Stimulated activated CD8-positive, alpha-beta memory T cell treated with anti-CD3 and anti-CD28 coated beads, Interleukin-2, amount 100 ng/mL, for 1 hour (primary cell): Measurements from ENCODE around the gene FOXO3.
"Not testable (repeated sequence)": the region's sequence is repeated elsewhere in the genome, so short reads cannot be mapped to it uniquely, and the experiment has no call there.

ENCODE experiments used
- DNase-seq, 2 donors: peaks; one replicate each; pipeline ENCODE4 v3.0.0-alpha.2; 2020; ENCODE audit warnings: low read depth in 2 of 2

FOXO3 gene

DNA sequence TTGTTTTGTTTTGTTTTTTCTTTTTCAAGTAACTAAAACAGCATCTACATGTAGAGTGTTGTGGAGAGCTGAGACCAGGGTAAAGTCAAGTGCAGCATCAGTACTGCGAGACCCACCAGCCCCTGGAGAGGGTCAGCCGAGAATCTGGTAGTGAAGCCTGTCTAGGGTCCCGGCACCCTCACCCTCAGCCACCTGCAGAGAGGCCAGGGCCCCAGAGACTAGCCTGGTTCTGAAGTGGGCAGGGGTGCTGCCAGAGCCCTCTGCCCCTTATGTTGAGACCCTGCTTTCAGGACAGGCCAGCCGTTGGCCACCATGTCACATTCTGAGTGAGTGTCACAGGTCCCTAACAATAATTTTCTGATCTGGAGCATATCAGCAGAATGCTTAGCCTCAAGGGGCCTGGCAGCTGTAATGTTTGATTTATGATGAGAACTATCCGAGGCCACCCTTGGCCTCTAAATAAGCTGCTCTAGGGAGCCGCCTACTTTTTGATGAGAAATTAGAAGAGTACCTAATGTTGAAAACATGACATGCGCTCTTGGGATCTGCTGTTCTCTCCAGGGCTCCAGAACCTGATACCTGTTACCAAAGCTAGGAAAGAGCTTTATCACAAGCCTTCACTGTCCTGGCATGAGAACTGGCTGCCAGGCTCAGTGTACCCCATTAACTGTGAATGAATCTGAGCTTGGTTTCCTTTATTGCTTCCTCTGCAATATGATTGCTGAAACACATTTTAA, 121.8 kb downstream of the FOXO3 start:
- DNase-seq: not testable (repeated sequence)

DNA sequence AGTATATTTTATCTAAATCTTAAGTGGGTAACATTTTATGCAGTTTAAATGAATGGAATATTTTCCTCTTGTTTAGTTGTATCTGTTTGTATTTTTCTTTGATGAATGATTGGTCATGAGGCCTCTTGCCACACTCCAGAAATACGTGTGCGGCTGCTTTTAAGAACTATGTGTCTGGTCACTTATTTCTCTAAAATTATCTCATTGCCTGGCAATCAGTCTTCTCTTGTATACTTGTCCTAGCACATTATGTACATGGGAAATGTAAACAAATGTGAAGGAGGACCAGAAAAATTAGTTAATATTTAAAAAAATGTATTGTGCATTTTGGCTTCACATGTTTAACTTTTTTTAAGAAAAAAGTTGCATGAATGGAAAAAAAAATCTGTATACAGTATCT, 123.3 kb downstream of the FOXO3 start:
- DNase-seq: not testable (repeated sequence)

DNA sequence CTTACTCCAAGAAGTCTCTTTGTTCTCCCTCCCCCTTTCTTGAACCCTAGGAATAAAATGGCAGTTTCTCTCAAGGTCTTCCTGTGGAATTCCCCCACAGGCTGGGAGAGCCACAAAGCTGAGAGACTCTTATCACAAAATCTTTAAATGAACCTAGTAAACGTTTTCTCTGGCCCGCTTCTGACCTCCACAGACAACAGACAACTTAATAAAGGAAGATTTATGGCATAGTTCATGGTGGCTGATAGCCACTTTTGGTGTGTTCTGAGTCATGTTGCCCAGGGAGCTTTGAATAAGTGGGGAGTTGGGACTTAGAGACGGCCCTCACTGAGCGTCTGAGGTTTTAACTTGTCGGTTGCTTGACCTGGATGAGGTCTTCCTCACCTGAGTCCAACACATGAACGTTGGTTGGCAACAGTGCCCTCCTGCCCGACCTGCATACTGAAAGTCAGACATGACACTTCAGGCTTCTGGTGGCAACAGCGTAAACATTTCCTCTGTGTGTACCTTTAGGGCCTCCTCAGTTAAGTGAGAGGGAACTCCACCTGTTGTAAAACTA, 124.1 kb downstream of the FOXO3 start:
- DNase-seq: no peak

DNA sequence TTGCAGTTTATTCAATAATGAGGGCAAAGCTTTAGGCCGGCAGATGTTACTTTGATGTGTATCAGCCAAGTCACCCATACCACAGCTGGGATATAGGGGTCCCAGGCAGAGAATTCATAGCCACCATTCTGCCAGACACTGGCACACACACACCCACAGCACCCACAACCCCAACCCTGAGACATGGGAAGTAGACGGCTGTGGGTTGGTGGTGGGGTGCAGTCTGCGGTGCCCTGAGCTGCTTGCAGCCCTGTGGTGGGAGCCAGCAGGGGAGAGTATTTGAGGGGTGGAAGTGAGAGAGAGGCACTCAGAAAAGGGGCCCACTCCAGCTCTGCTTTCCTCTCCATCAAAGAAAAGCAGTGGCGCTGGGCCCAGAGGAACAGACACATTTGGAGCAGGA, 125.3 kb downstream of the FOXO3 start:
- no peak for DNase-seq

DNA sequence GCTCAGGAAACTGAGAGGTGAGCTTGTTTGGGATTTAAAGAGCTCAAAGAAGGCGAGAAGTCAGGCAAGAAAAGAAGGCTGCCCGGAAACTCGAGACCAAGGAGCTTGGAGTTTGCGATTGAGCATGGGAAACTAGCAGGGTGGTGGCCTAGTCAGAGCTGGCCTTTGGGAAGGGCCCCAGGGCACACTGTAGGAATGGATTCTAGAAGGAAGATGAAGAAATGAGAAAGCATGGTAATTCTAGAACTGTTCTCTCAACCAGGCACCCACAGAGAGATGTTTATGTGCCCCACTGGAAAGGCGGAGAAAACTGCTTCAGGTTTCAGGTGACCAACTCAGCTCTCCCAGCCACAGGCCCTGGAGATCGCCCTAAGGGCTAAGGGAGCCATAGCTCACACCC, 126.2 kb downstream of the FOXO3 start:
- no peak for DNase-seq

DNA sequence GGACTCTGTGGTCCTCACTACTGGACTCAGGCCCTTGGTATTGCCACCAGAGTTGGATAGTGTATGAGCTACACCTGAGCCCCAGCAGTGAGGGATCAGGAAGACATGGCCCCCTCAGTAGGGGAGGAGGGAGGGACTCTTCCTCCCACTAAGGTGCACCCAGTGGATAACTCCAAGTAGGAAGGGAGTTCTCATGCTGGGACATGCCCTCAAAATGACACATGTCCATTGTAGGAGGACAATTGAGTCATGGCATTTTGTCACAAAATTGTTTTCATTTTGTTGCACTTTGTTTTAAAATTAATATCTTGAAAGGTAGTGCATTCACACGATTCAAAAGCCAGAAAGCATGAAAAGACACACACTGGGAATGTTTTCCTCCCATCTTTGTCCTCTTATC, 127.2 kb downstream of the FOXO3 start:
- no peak for DNase-seq

DNA sequence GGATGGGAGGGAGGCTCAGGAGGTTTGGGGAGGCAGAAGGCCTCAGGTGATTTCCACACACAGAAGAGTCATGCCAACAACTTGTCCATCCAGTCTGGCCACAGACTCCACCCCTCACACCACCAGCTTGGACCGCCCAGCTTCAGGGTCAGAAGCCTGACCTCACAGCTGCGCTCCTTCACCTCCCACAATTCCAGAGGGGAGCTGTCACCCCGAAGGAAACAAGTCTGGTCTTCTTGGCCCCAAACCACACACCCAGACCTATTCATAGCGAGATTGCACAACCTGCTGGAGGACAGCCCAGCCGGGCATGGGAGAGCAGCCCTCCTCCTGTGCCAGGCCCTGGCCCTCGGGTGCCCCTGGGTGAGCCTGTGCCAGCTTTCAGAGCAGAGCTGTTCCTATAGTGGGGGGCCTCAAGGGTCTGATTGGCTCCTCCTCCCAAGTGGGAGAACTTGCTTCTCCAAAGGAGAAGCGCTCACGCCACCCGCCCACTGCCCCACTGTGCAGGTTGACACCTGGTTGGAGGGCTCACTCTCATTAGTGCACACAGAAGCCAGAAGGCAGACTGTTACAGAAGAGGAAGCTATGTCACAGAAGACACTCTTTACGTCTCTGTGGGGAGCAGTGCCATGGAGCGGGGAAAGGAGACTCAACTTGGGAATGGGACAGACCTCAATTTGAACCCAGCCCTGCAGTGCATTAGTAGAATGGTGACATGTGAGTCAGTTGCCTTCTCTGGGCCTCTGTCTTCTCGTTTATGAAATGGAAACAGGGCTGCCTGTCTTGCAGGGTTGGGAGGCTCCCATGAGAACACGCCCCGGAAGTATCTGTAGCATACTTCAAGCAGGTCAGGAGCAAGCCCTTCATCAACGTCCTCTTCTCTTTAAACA, 128.8 kb downstream of the FOXO3 start:
- DNase-seq: no peak

DNA sequence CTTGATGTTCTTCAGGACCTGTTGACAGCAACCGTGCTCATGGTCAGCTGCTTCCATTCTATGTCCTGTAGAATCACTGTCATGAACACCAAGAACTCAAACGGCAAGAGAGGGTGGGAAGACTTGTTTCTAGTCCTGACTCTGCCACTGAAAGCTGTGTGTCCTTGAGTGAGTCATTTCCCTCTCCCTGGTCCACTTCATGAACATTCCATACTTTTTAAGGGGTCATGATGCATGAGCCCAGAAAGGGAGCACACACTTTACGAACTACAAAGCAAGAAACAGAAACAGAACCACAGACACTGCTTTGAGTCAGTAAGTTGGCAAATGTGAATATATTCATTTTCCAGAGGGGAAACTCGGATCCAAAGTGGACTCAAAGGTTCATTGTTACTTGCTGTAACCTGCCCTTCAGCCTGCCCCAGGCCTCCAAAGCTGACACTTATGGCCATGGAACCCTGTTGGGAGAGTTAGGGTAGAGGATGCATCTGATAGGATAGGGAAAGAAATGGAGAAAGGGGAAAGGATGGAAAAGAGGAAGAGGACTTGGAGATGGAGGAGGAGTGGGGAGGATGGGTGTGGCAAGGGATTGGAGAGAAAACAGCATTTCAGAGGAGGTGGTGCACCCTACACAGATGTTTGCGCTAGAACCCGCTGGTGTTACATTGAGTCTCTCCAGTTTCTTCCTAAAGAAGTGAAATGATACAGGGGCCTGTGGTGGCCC, 129.8 kb downstream of the FOXO3 start:
- DNase-seq: no peak

DNA sequence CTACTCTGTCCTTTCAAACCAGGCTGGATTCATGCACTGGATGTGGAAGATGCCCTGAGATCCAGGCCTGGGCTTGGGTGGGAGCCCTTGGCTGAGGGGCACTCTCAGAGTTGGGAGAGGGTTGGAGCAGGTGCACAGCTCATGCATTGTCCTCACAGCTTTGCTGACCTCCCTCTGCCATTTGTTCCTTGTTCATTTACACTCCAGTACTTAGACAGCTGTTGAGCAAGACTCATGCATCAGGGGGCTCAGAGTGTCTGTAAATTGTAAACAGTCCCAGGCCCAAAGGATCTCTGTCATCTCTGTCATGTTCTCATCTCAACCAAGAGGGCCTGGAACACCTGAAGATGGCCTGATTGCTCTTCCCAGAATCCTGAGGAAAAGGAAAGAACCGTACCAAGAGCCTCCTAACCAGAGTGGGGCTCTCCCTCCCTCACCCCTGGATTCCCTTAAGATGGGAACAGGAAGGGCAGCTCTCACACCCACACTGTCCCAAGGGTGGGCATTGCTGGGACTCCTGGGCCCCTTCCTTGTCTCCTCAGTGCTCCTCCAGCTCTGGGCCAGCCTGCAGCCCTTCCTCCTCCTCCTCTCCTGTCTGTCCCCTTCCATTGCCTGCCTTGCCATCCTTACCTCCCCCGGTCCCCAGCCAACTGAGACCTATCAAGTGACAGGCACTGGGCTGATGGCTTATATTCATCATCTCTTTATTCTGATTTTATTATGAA, 132.9 kb downstream of the FOXO3 start:
- DNase-seq: no peak

DNA sequence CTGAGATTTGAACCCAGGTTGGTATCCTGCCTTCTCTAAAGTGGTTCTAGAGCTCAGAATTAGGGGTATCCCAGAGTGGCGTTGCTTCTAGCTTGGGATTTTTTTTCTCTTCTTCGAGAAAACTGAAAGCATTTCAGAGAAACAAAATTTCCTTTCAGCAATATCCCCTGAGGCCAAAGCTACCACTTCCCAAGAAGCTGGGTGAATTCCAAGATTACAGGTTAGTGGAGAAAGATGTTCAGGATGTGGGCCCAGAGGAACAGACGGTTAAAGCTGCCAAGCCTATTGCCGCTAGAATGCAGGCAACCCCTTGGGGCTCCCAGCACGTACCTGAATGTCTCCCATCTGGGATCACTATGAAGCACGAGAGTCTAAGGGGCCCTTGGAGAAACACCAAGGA, 134.1 kb downstream of the FOXO3 start:
- no peak for DNase-seq

DNA sequence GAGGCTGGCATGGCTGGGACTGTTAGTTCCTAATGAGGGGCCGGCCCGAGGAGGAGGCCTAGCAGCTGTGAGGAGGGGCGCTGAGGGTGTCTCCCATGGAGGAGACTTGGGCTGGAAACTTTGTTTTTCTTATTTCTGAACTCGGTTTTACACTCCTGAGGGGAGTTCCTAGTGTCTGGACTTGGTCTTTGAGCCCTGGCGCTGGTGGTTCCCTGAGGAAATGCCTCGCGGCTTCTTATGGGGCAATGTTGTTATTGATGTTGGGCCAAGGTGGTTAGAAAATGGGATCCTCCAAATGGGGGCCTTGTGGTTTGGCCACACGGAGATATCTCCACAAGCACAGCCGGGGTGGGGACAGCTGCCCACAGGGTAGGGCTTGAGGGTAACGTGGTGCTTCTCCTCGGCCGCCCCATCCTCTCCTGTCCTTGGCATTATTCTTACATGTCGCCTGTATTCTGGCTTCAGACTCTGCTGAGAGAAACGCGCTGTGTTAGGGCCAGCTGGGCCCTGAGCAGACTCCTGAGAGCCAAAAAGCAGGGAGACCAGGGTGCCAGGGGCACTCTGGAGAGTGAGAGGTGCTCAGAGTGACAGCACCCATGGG, 136.9 kb downstream of the FOXO3 start:
- DNase-seq: no peak

DNA sequence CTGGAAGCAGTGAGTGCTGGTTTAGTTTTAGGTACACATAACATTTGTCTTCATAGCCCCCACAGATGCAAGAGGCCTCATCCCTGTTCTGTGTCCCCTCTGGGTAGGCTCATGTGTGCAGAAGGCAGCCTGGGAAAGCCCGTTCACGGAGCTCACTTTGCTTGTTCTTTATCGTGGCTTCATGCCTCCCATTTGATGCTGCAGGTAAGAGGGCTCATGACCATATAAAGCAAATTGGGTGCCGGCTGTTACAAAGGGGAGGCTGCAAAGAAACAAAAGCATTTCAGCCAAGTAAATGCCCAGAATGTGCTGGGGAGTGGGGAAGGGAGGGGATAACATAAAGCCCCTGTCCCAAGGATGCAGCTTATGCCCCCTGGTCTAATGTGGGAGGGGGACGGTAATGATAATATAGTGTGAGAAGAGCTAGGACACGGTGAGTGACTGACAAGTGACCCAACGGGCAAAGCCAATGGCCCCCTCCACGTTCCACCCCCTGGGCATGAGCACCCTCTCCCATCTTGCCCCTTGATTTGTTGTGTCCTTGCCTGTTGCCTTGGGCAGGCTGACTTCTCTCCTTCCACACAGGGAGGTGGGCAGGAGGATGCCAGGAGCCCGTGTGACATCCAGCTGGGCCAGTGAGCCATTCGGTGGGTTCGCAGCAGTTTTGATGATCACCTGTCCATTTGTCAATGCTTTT, 138.0 kb downstream of the FOXO3 start:
- no peak for DNase-seq

DNA sequence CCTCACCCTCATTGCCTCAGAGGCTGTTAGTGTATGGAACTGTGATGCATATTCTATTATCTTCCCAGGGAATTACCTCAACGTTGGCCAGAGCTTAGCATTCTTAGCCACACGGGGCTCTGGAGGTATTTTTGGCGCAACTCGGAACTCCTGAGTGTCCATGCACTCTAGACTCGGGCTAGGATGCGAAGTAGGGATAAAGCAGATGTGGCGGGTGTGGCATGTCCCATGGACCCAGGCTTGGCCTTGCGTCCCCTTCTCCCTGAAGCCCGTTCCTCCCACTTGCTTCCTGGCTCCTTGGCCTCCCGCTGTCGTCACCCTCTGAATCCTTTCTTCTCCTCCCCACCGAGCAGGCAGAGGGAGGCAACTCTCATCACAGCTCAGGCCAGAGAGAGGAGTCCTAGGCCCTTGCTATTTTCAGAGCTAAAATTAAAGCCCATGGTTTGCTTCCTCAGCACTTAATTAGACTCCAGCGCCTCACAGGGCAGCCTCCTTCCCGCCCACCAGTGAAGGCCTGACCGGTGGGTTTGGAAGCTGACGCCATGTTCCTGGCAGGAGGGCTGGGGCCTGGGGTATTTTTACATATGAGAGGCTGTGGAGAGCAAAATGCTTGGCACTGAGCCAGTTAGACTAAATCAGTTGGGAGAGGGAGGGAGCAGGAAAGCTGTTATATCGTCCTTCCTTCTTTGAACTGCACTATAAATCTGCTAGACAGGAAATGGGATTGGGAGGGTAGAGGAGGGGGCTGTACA, 138.7 kb downstream of the FOXO3 start:
- DNase-seq: no peak

DNA sequence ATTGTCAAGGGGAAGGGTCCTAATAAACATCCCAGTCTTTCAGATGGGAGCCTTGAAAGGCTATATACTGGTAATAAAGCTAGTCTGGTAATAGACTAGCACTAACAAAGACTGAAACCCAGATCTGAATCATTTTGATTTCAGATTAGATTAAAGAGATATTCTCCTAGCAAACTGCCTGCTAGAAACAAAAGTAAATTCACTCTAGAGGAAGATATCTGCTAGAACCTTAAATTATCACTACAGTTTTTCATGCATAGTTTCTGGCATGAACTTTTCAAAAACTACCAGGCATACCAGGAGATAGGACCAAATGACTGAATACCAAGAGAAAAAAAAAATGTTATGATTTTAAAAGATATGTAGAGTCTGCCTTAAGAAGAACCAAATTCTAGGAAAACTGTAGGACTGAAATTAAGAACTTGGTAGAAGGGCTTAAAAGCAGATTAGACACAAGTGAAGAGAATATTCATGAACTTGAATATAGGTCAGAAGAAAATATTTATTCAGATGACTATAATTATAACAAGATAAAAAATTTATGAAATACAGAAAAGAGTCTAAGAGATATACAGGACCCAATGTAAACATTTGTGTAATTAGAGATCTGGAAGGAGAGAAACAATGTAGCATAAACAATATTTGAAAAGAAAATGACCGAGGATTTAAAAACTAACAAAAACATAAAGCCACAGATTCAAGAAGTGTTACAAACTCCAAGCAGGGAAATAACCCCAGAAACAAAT, 141.6 kb downstream of the FOXO3 start:
- DNase-seq: no peak

DNA sequence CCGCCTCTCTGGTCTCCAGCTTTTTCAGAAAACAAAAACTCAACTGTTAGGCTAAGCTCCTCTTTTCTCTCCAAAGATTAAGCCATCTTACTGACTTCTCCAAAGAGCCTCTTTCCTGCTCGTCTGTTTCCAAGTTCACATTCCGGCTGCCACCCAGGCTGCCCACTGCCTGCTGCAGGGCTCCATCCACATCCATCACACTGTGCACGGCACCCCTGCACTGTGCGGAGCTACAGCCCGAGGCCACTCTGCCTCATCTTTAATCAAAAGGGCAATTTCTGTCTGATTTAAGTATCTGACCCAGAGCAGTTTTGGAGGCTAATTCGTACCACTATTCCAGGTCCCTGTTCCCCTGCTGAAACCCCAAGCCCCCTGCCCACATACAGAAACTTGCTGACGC, 145.9 kb downstream of the FOXO3 start:
- DNase-seq: no peak

DNA sequence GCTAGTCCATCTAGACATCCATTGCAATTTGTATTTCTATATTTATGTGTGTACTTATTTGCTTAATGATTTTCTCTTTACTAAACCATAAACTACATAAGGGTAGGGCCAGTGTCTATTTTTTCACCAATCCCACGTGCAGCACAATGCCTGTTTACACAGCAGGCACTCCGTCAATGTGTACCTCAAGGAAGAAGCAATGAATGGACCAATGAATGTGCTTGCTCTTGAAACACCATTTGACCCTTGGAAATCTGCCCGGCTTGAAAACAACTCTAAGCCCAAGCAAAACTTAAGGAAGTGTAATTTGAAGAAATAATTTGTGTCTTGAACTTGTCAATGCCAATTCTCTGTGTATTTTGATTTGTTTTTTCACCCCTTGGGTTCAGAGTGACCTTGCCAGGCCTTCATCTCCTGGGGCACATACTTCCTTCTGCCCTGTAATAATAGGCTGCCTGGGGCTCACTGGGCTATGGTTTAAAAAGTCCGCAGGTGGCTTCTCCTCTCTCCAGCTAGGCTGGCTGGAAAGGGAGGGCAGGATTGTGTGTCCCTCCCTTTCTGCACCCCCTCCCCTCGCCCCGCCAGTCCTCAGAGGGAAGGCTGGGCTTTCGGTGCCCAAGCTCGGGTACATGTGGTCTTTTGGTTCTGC, 146.7 kb downstream of the FOXO3 start:
- no peak for DNase-seq

DNA sequence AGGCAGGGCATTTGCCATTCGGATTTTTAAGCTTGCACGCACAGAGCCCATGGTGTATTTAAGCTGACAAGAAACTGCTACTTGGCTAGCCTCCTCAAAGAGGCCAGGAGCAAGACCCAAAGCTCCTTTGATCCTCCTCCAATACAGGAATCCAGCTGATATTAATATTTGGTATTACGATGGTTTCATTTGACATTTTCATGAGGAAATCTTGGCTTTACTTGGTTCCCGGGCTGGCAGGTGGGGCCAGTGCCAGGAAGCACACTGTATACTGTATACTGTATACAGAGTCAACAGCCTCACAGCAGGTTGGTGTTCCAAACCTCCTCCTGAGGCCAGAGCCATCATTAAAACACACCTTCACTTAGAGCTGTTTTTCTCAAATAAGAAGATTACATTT, 149.3 kb downstream of the FOXO3 start:
- no peak for DNase-seq

DNA sequence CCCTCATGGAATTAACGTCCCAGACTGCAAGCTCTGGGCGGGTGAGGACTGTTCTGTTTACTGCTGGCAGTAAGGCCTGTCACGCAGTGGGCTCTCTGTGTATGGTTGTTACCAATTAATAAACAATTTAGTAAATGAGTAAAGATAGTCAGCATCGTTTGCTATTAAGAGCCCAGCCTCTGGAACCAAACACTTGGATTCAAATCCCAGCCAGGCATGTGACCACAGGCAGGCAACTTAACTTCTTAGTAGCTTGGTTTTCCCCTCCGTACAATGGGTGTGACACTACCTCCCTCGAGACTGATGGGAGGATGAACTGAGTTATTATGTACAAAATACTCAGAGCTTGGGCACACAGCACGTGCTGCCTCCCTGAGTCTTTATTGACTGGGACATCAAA, 149.8 kb downstream of the FOXO3 start:
- DNase-seq: no peak

DNA sequence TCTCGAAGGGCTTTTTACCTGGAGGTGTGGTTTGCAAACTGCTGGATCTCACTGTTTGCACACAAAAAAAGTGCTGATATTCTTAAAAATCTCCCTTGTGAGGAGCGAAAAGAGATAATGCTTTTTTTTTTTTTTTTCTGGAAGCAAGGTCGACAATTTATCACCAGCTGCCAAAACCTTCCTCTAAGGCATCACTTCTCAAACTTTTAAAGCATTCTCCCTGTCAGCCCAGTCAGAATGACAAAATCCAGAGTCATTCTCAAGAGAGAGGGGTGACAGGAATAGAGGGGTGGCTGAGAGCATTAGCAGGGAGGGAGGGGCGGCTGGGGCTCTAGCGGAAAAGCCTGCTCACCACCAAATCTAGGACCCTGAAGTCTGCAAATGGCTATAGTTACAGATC, 150.4 kb downstream of the FOXO3 start:
- DNase-seq: no peak
